GM06990 (cell line): ENCODE measurements around the gene ACTL6B.

Experiments
- DNase-seq: peaks from one replicate; pipeline ENCODE4 v3.0.0-alpha.2; 2011; ENCODE audit not compliant: insufficient read length; ENCODE audit errors: extremely low read depth
- H3K27me3 ChIP-seq: replicated peaks from 2 replicates; pipeline ENCODE4 v1.6.0; 2011; ENCODE audit warnings: low read length; ENCODE audit not compliant: control insufficient read depth, insufficient read depth
- H3K36me3 ChIP-seq: 2 replicates; pipeline ENCODE4 v1.5.1; 2011; ENCODE audit warnings: low read length; ENCODE audit not compliant: control insufficient read depth, insufficient read depth
- H3K4me3 ChIP-seq: replicated peaks from 2 replicates; pipeline ENCODE4 v1.5.1; 2011; ENCODE audit warnings: low read depth, mild to moderate bottlenecking, control low read depth, low read length
- CTCF ChIP-seq: IDR thresholded peaks from 2 replicates; pipeline ENCODE4 v1.5.1; 2011; ENCODE audit warnings: low read length, control low read depth, mild to moderate bottlenecking, inconsistent platforms; ENCODE audit not compliant: insufficient read depth, poor library complexity, severe bottlenecking

The ACTL6B gene

GRCh38 chr7:100606313-100606712 lies 49.9 kb downstream of the ACTL6B start:
- DNase-seq, result no peak
- H3K4me3 ChIP-seq, result no peak overlapping the region
- no peak for TF ChIP-seq CTCF
- H3K27me3 ChIP-seq, result no peaks in the 10 kb centered on the region
- no peaks in the 10 kb centered on the region for H3K36me3 ChIP-seq

- H3K4me3 ChIP-seq, result peak overlapping the region; percentile 66
- H3K27me3 ChIP-seq, result no peaks in the 10 kb centered on the region
- TF ChIP-seq CTCF, result no peak
- no peaks in the 10 kb centered on the region for H3K36me3 ChIP-seq
- no peak for DNase-seq
Measured at GRCh38 chr7:100604976-100605911, 51.0 kb downstream of the ACTL6B start.

GRCh38 chr7:100604028-100604975 lies 51.9 kb downstream of the ACTL6B start:
- TF ChIP-seq CTCF, result peak; percentile 52
- H3K27me3 ChIP-seq, result no peaks in the 10 kb centered on the region

GRCh38 chr7:100603726-100604027 lies 52.6 kb downstream of the ACTL6B start:
- Histone ChIP-seq H3K36me3 (no peaks in the 10 kb centered on the region), H3K27me3 (no peaks in the 10 kb centered on the region), H3K4me3 (peak overlapping the region; percentile 54)
- TF ChIP-seq CTCF, result no peak
- no peak for DNase-seq

More at GRCh38 chr7:100604028-100604975, 51.9 kb downstream of the ACTL6B start:
- DNase-seq, result peak; percentile 80
- Histone ChIP-seq H3K4me3 (peak overlapping the region; percentile 66), H3K36me3 (no peaks in the 10 kb centered on the region)

- H3K27me3 ChIP-seq, result no peaks in the 10 kb centered on the region
- TF ChIP-seq CTCF, result no peak
- no peak overlapping the region for H3K4me3 ChIP-seq
- no peaks in the 10 kb centered on the region for H3K36me3 ChIP-seq
- DNase-seq, result no peak
Measured at GRCh38 chr7:100602889-100603725, 53.1 kb downstream of the ACTL6B start.
